Measurements from ENCODE around the gene CASK.

CASK gene

GRCh38 chrX:41827886-41828285 lies 95.5 kb downstream of the CASK start:
- DNase-seq (ENCODE audit: low spot score), result no peak

DNA sequence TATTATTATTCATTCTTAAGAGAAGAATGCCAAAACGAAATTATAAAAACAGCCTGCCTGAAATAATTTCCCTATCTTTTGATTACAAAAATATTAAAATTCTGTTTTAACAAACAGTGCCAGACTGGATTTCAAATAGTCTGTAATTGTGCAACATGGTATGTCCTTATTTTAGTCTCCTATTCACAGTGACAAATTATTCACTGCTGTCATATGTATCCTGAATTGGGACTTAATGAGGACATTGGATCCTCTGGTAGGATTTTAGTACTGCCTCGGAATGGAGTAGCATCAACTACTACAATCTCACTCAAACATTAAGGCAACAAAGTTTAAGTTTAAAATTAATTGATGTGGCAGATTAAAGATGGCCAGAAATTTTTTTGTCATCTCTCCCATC lies 97.6 kb downstream of the CASK start:
- DNase-seq (ENCODE audit: low spot score), result no peak

DNA sequence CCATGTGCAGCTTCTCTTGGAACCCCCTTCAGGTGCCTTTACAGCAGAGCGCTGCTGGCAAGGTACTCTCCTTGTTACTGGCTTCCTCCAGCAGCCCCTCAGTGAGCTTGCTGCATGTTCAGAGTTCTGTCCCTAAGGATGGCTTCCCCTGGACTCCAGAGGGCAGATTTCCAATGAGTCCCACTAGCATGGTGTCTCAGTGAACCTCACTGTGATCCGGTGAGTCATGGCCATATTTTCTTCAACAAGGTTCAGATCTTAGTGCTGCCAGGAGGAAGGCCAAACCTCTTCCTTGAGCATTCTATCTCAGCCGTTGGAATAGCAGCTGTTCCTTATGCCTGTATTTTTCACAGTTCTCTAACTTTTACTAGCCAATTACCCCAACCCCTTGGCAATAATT lies 98.8 kb downstream of the CASK start:
- no peak for DNase-seq (ENCODE audit: low spot score)

DNA sequence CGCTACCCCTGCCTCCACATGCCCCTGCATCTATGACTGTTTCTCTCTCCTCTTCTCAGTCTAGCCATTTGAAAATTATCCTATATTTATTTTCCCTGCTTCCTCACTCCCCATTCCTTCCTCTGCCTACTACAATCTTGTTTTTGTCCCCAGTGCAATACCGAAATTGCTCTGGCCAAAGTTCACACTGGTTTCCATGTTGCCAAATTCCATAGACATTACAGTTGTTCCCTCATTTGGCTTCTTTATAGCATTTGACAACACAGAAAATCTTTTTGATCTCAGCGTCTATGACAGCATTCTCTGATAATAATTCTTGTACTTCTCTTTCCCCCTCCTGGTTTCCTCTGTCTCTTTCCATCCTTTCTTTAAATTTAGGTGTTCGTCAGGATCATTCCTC lies 100.0 kb downstream of the CASK start:
- DNase-seq (ENCODE audit: low spot score), result no peak

DNA sequence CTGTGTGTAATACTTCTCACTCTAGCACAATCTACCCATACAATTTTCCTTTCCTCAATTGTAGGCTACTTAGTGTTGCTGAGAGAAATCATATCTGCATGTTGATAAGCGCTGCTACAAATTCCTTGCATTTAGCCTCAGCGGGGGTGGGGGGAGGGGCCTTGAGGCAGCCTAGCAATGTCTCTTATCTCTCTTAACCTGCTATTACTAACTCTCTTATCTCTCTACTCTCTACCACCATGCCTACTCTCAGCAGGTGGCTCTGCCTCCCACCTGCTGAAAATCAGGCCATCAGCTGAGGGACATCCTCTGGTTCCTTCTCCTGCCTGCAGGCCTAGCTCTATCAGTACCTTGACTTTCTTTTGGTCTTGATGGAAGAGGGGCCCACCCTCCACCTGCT lies 100.5 kb downstream of the CASK start:
- no peak for DNase-seq (ENCODE audit: low spot score)

GRCh38 chrX:41808047-41808446 lies 115.3 kb downstream of the CASK start:
- no peak for DNase-seq (ENCODE audit: low spot score)

GRCh38 chrX:41802958-41803357 lies 120.4 kb downstream of the CASK start:
- no peak for DNase-seq (ENCODE audit: low spot score)

- no peak for DNase-seq (ENCODE audit: low spot score)
Measured at GRCh38 chrX:41799661-41800060, 123.7 kb downstream of the CASK start.

- DNase-seq (ENCODE audit: low spot score), result no peak
Measured at GRCh38 chrX:41796577-41796976, 126.8 kb downstream of the CASK start.

DNA sequence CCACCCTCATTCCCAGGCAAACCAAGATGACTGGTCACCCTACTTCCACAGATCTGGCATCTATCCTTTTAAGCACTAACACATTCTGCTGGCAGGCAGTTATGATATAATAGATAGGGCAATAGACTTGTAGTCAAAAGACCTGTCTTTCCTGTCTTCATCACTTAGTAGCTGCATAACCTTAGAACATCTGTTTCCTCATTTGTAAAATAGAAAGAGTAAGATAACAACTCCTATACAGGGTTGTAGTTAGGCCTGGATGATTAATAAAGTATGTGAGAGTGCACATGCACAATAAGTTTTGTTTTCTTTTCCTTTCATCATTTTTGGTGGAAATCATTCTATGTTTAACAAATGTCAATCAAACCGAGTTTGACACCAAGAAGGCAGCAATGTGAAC lies 127.3 kb downstream of the CASK start:
- no peak for DNase-seq (ENCODE audit: low spot score)

GRCh38 chrX:41789374-41789773 lies 134.0 kb downstream of the CASK start:
- no peak for DNase-seq (ENCODE audit: low spot score)

DNA sequence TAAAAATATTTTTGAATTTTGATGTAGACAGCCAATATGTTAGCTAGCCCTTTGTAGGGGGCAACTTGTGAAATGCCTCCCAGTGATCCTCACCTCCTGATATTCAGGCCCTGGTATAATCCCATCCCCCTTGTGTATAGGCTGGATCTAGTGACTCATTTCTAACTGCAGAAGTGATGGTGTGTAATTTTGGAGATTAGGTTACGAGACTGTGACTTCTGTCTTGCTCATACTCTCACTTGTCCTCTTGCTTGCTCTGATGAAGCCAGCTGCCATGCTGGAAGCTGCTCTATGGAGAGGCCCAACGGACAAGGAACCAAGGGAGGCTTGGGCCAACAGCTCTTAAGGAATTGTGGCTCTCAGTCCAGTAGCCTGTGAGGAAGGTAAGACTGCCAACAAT lies 137.7 kb downstream of the CASK start:
- DNase-seq (ENCODE audit: low spot score), result no peak

- DNase-seq (ENCODE audit: low spot score), result peak; percentile 4
Measured at GRCh38 chrX:41781500-41781899, 141.9 kb downstream of the CASK start.

- DNase-seq (ENCODE audit: low spot score), result no peak
Measured at GRCh38 chrX:41779941-41780340, 143.4 kb downstream of the CASK start.

DNA sequence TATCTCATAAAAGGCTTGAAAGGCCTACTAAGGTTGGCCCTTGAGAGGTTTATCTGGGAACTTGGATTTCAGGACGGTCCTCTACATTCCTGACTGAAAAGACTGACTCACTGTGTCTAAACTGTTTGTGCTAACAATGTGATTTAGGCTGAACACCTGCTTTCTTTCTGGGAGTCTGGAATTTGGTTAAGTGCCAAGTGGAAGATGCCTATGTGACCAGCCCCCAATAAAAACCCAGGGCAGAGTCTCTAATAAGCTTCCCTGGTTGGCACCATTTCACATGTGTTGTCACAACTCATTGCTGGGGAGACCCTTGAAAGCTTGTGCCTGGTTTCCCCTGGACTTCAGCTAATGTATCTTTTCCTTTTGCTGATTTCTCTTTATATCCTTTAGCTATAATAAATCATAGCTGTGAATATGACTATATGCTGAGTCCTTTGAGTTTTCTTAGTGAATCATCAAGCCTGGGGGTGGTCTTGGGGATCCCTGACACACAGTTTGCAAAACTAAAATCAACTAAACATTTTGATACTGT lies 144.3 kb downstream of the CASK start:
- no peak for DNase-seq (ENCODE audit: low spot score)

GRCh38 chrX:41761702-41762101 lies 161.7 kb downstream of the CASK start:
- DNase-seq (ENCODE audit: low spot score), result no peak

DNA sequence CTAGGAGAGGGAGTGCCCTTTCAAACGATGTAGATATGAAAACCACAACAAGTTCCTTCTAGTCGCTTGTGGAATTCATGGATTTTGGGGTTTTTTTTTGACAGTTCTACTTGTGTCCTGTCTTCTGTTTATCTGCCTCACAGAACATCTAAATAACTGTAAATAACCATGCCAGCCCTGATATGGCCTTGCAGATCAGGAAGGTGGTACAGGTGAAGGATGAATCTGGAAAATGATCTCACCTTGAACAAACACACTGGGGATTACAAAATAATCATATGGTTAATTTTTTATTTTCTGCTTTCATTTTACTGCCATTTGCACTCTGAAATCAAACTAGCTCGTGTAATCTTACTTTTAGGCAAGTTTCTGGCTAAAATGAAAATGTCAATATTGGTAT lies 162.2 kb downstream of the CASK start:
- no peak for DNase-seq (ENCODE audit: low spot score)

GRCh38 chrX:41759817-41760216 lies 163.5 kb downstream of the CASK start:
- peak; percentile 4 for DNase-seq (ENCODE audit: low spot score)

GRCh38 chrX:41758401-41758800 lies 165.0 kb downstream of the CASK start:
- no peak for DNase-seq (ENCODE audit: low spot score)

DNA sequence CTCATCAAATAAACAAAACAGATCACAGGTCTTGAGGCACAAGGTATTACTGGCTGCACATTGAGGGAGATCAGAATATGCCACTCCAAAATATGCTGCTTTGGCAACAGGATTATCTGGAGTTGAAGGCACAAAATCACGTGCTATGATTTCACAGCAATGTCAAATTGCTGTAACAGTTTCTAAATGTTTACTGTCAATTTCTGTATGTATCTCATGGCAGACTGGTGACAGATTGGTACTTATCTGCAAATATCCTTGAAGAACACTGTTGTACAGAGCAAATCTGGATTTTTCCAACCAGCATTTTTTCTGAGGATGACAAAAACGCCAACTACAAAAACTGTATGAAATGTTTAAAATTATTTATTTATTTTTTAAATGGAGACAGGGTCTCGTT lies 172.6 kb downstream of the CASK start:
- no peak for DNase-seq (ENCODE audit: low spot score)

GRCh38 chrX:41739871-41740270 lies 183.5 kb downstream of the CASK start:
- no peak for DNase-seq (ENCODE audit: low spot score)

DNA sequence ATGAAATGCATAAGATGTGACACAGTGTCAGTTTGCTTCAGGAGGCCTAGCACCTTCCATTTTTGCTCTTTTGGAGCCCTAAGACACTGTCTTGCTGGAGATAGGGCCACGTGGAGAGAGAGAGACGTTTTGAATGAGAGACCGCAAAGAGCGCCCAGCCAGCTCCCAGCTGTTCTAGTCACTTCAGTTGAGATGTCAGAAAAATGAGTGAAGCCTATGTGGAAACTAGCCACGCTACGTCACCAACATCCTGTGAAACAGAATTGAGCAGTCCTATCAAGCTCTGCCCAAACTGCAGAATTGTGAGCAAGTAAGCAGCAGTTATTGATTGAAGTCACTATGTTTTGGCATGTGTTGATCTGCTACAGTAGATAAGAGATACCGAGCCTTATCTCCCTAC lies 186.3 kb downstream of the CASK start:
- no peak for DNase-seq (ENCODE audit: low spot score)

DNA sequence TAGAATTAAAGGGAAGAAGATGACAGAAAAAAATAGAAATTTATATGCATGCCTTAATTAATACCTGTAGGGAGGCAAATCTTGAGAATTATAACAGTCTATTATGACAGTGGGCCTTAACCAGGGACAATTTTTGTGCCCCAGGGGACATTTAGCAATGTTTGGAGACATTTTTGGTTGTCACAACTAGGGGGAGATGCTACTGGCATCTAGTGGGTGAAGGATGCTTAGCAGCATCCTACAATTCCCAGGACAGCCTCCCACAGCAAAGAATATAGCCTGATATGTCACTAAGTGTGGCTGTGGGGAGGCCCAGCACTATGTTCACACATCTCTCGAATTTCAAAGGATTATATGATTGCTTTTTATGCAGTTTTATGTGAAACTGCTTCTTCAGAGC lies 188.8 kb downstream of the CASK start:
- DNase-seq (ENCODE audit: low spot score), result no peak

- no peak for DNase-seq (ENCODE audit: low spot score)
Measured at GRCh38 chrX:41733939-41734338, 189.4 kb downstream of the CASK start.

DNA sequence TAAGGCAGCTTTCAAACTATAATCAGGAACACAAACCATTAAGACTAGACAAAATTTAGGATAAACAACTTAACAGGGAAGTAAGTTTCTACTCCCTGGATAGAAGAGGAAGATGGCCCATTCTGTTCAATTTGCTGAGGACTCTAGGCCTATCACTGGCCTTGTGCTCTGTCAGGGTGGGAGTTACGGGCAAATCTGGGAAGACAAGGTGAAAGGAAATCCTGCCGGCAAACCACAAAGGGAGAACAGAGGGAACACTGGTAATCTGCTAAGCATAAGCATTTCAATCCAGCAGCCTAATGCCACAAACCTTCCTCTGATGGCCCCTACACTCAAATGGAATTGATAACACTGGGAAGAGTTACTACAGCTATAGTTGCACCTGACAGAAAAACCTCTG lies 191.1 kb downstream of the CASK start:
- DNase-seq (ENCODE audit: low spot score), result no peak
